Astrocyte (in vitro differentiated cells and primary cell): Measurements from ENCODE around the gene ACTG1.

Experiments
- EZH2 ChIP-seq: IDR thresholded peaks from 2 replicates; pipeline ENCODE4 v1.6.1; 2012; ENCODE audit warnings: mild to moderate bottlenecking, low read length, inconsistent platforms; ENCODE audit not compliant: insufficient read depth
- TF ChIP-seq, protein P1 (sequence below): IDR thresholded peaks from 2 replicates; pipeline ENCODE4 v1.5.1; 2011; ENCODE audit warnings: low read depth, mild to moderate bottlenecking, inconsistent platforms, low read length, moderate library complexity; ENCODE audit not compliant: insufficient read depth

DNA sequence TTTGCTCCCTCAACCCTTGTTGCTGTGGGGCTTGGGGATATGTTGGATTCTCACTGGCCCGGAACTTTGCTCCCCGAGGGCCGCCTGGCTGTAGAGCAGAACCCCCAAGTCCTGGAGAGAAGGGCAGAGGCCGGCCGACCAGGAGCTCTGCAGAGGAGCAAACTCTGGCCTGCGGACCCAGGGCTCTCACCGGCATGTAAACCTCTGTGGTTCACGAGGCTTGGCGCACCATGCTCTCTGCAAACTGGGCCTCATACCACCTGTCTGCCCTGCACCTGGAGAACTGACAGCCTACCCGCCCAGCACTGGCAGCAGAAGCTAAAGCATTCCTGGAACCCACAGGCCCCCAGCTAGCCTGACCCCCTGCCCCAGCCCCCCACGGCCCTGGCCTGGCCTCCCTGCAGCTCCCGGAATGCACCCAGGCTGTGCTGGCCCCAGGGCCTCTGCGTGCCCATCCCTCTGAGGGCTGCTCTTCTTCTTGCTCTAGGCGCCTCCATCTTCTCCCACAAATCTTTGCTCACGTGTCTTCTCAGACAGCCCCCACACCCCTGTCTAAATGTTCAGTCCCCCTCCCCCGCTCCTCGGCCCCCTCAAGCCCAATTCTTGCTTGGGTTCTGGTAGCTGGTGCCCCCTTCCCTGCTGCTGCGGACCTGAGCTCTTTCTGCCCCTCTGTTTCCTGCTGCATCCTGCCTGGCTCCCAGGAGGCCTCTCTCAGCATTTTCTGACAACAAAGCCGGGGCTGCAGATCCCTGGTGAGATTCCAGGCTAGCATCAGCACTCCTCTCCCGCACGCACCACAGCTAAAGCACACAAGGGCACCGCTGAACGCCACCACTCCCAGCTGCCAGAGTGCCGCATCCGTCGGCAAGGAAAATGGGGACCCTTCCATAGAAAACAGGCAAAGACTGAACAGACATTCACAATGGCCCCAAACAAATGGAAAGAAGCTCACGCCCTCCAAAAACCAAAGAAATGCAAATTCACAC lies 23.3 kb downstream of the ACTG1 start:
- TF ChIP-seq, protein P1, sequence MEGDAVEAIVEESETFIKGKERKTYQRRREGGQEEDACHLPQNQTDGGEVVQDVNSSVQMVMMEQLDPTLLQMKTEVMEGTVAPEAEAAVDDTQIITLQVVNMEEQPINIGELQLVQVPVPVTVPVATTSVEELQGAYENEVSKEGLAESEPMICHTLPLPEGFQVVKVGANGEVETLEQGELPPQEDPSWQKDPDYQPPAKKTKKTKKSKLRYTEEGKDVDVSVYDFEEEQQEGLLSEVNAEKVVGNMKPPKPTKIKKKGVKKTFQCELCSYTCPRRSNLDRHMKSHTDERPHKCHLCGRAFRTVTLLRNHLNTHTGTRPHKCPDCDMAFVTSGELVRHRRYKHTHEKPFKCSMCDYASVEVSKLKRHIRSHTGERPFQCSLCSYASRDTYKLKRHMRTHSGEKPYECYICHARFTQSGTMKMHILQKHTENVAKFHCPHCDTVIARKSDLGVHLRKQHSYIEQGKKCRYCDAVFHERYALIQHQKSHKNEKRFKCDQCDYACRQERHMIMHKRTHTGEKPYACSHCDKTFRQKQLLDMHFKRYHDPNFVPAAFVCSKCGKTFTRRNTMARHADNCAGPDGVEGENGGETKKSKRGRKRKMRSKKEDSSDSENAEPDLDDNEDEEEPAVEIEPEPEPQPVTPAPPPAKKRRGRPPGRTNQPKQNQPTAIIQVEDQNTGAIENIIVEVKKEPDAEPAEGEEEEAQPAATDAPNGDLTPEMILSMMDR = no peak
- TF ChIP-seq EZH2 = no peak
